Bronchial epithelial cell (primary cell): Measurements from ENCODE around the gene ARPC4. TPM values are rescaled to one million over a fixed set of nuclear protein-coding genes. Genes with fewer than 3 reads are reported as not detected.

ENCODE experiments used
- DNase-seq: peaks from one replicate; pipeline ENCODE4 v3.0.0-alpha.2; 2010; ENCODE audit warnings: low read depth
- FAIRE-seq: peaks from 2 replicates; lab custom pipeline; 2011; peaks lifted over from hg19 to GRCh38; lab: Jason Lieb, UNC
- H3K27me3 ChIP-seq: 2 replicates; pipeline ENCODE4 v1.5.1; 2011; ENCODE audit warnings: low read length; ENCODE audit not compliant: control insufficient read depth, insufficient read depth
- H3K36me3 ChIP-seq: 2 replicates; pipeline ENCODE4 v1.5.1; 2011; ENCODE audit warnings: low read length; ENCODE audit not compliant: control insufficient read depth, insufficient read depth
- H3K4me3 ChIP-seq: 2 replicates; pipeline ENCODE4 v1.5.1; 2011; ENCODE audit warnings: mild to moderate bottlenecking, low read depth, low read length, control low read depth
- CTCF ChIP-seq: IDR thresholded peaks from 2 replicates; pipeline ENCODE4 v1.5.1; 2011; ENCODE audit warnings: mild to moderate bottlenecking, moderate library complexity, low read length, control low read depth, inconsistent platforms; ENCODE audit not compliant: insufficient read depth, severe bottlenecking
- total RNA-seq: library from RNA; depleted of rRNA; stranded (reverse); fragments of >200 nt; gene quantifications from 2 replicates; pipeline ENCODE4 v1.2.1, GENCODE V29; 2014

Gene ARPC4
- total RNA-seq, 1 donor from 2014 or later = 192 TPM

GRCh38 chr3:9780458-9780812 is 12.4 kb upstream of the ARPC4 start:
- no peak for TF ChIP-seq CTCF
- no peak for DNase-seq
- FAIRE-seq = no peak
- no peaks in the 10 kb centered on the region for H3K27me3 ChIP-seq
- no peak overlapping the region for H3K4me3 ChIP-seq
- H3K36me3 ChIP-seq = peaks cover 13% of the 10 kb centered on the region

- DNase-seq (no peak), FAIRE-seq (no peak)
- TF ChIP-seq CTCF = no peak
- H3K27me3 ChIP-seq = no peaks in the 10 kb centered on the region
- peaks cover 14% of the 10 kb centered on the region for H3K36me3 ChIP-seq
- no peak overlapping the region for H3K4me3 ChIP-seq
Measured at GRCh38 chr3:9780910-9781309, 12.0 kb upstream of the ARPC4 start.

- no peak for FAIRE-seq
- DNase-seq = no peak
- Histone ChIP-seq H3K27me3 (no peaks in the 10 kb centered on the region), H3K4me3 (no peak overlapping the region), H3K36me3 (peaks cover 19% of the 10 kb centered on the region)
- no peak for TF ChIP-seq CTCF
Measured at GRCh38 chr3:9781551-9781950, 11.3 kb upstream of the ARPC4 start.

- DNase-seq (peak; percentile 81), FAIRE-seq (no peak)
- Histone ChIP-seq H3K36me3 (peaks cover 19% of the 10 kb centered on the region), H3K4me3 (no peak overlapping the region), H3K27me3 (no peaks in the 10 kb centered on the region)
- TF ChIP-seq CTCF = no peak
Measured at GRCh38 chr3:9781978-9782603, 10.8 kb upstream of the ARPC4 start.

GRCh38 chr3:9782770-9783169 is 10.1 kb upstream of the ARPC4 start:
- FAIRE-seq = no peak
- peaks cover 21% of the 10 kb centered on the region for H3K36me3 ChIP-seq
- TF ChIP-seq CTCF = no peak

GRCh38 chr3:9783954-9784353 is 8.9 kb upstream of the ARPC4 start:
- no peak for TF ChIP-seq CTCF
- Histone ChIP-seq H3K27me3 (no peaks in the 10 kb centered on the region), H3K36me3 (peaks cover 21% of the 10 kb centered on the region), H3K4me3 (no peak overlapping the region)
- FAIRE-seq (no peak), DNase-seq (no peak)

More at GRCh38 chr3:9782770-9783169, 10.1 kb upstream of the ARPC4 start:
- no peaks in the 10 kb centered on the region for H3K27me3 ChIP-seq
- peak; percentile 37 for DNase-seq
- no peak overlapping the region for H3K4me3 ChIP-seq
